NT2/D1 (cell line): ENCODE results near the gene TBC1D22A.

Experiments used
- YY1 ChIP-seq: IDR thresholded peaks from 2 replicates; pipeline ENCODE4 v1.6.1; 2011; ENCODE audit not compliant: insufficient read length, insufficient read depth
- ZNF274 ChIP-seq: IDR thresholded peaks from 2 replicates; pipeline ENCODE4 v1.6.1; 2011; ENCODE audit warnings: mild to moderate bottlenecking, low read depth, low read length

DNA sequence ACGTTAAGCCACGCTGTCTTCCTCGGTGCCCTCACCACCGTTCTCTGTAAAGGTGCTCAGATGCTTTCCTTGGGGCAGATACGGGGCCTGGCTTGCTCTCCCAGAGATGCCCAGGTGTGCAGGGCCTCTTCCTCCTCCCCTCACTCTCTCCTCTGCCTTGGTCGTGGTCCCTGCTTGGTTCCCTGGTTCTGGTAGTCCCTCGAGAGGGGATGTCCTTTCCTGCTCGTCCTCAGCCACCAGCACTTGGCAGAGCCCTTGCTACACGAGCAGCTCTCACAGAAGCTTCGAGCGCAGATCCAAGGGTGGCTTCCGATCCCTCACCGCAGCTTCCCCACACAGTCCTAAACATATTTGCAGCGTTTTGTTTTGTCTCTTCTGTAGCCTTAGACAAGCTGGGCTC, 298.8 kb downstream of the TBC1D22A start:
- TF ChIP-seq ZNF274 (no peak), YY1 (no peak)
